ENCODE data around the gene ZNFX1.
"Not testable (repeated sequence)": the region's sequence is repeated elsewhere in the genome, so short reads cannot be mapped to it uniquely, and the experiment has no call there.

ZNFX1 gene

GRCh38 chr20:49192944-49193518, 84.8 kb downstream of the ZNFX1 start:
- not testable (repeated sequence) for H3K4me1 ChIP-seq (ENCODE audit: control insufficient read depth, insufficient read depth, low read length, poor library complexity, severe bottlenecking); H3K27me3 ChIP-seq (replicated peaks; ENCODE audit: control insufficient read depth, insufficient read depth, low read length, poor library complexity, severe bottlenecking); H3K4me3 ChIP-seq (ENCODE audit: insufficient read depth, low read depth, low read length, poor library complexity, severe bottlenecking); DNase-seq; H3K27ac ChIP-seq (ENCODE audit: insufficient read depth, low read length, poor library complexity, severe bottlenecking); H3K36me3 ChIP-seq (ENCODE audit: control insufficient read depth, insufficient read depth, low read length); H3K9me3 ChIP-seq (ENCODE audit: control insufficient read depth, low read length)
